Heart right ventricle (tissue), 16 donors: ENCODE measurements around the gene SLC6A16. TPM values are rescaled to one million over a fixed set of nuclear protein-coding genes. Genes with fewer than 3 reads are reported as not detected.

Source experiments
- ATAC-seq, 8 donors: fragments of 200-7000 bp; cut with Tn5 transposase; one replicate each; pipeline ENCODE4 v1.9.1; 2020; ENCODE audit warnings: mild to moderate bottlenecking in 8 of 8, moderate library complexity in 8 of 8, moderate number of reproducible peaks in 1 of 8
- DNase-seq, 2 donors: peaks; one replicate each; pipeline ENCODE4 v3.0.0-alpha.2; 2020
- H3K27ac ChIP-seq, 10 donors: fragments of 200-600 bp; sonication (generic) in 2 of 10; one replicate each; pipeline versions ENCODE4 v1.5.0 to v1.8.0; 2020 to 2022; ENCODE audit warnings: mild to moderate bottlenecking in 3 of 10
- H3K27me3 ChIP-seq, 7 donors: fragments of 200-600 bp; one replicate each; pipeline ENCODE4 v1.8.0; 2021 to 2022; ENCODE audit warnings: mild to moderate bottlenecking in 2 of 7
- H3K36me3 ChIP-seq, 9 donors: fragments of 200-600 bp; sonication (generic) in 1 of 9; one replicate each; pipeline versions ENCODE4 v1.5.0 to v1.8.0; 2020 to 2022; ENCODE audit warnings: mild to moderate bottlenecking in 2 of 9
- H3K4me1 ChIP-seq, 9 donors: fragments of 200-600 bp; sonication (generic) in 1 of 9; one replicate each; pipeline versions ENCODE4 v1.5.0 to v1.8.0; 2020 to 2022; ENCODE audit warnings: mild to moderate bottlenecking in 4 of 9
- H3K4me3 ChIP-seq, 10 donors: fragments of 200-600 bp; sonication (generic) in 2 of 10; one replicate each; pipeline versions ENCODE4 v1.5.0 to v1.8.0; 2020 to 2022; ENCODE audit warnings: mild to moderate bottlenecking in 7 of 10, moderate library complexity in 2 of 10
- H3K9me3 ChIP-seq, 11 donors: fragments of 200-600 bp in 10 of 11; sonication (generic) in 2 of 11; one replicate each; pipeline versions ENCODE4 v1.5.0 to v1.8.0; 2013 to 2022; ENCODE audit warnings: mild to moderate bottlenecking in 2 of 11, control low read depth in 1 of 11, moderate library complexity in 1 of 11
- CTCF ChIP-seq, 9 donors: fragments of 200-600 bp; sonication (generic) in 2 of 9; IDR thresholded peaks; one replicate each; pipeline versions ENCODE4 v1.5.0 to v1.8.0; 2021 to 2022; ENCODE audit warnings: antibody characterized with exemption in 9 of 9, mild to moderate bottlenecking in 5 of 9, moderate library complexity in 1 of 9
- WGBS, 2 donors: extraction: QIAGEN DNeasy Blood & Tissue Kit; methylation state at CpG; one replicate each; pipeline ENCODE4 v1.1.7; 2013; ENCODE audit warnings: inconsistent platforms in 1 of 2; 5-methylcytosine and 5-hydroxymethylcytosine counted together
- intact Hi-C, 10 donors: fragments of 100-400 bp; cut with DNase I; formaldehyde crosslinking; loops; one replicate each; pipeline versions ENCODE4 v1.11.1 to v1.14.2; 2022
- polyA plus RNA-seq, 2 donors: library from polyadenylated mRNA; stranded (reverse); fragments of 200-250 nt; gene quantifications; one replicate each; pipeline ENCODE4 v1.2.3, GENCODE V29; 2013
- total RNA-seq, 10 donors: library from RNA; stranded (reverse); fragmentation: NEBNext Ultra II Directional in 3 of 10; extraction: Animal tissue kit (Norgen Biotek cat#: 25700) in 3 of 10; gene quantifications; one replicate each; pipeline versions ENCODE4 v1.2.1 to v1.2.4, GENCODE V29; 2021 to 2023
- donor health status: Arrhythmogenic right ventricular cardiomyopathy.
- donor health status: ischemic (EF 13 %, LVEDD 7.1; RV severe dilation, severe dysfunction).
- donor health status: healthy with polysubstance abuse.
- donor health status: DM: no; HTN: yes; CAD: no.
- donor health status: DM: no; HTN: no; CAD: no.
- donor health status: ischemic (EF 25% LVEDD 6.9; RV normal size, moderate dysfunction).
- donor health status: ischemic (EF 25% LVEDD 5.7; RV mildly dilated, moderate dysfunction).
- donor health status: healthy.
- donor health status: DM: yes; HTN: yes; CAD: no.
- donor health status: Ischemic cardiomyopathy.
- donor health status: ischemic (EF 35%, LVEDD 5.7; RV mildly dilated, moderate dysfunction).
- donor health status: nonischemic (EF 11% LVEDD 7.7; RV severe dilation, severe dysfunction).
- donor health status: DM: yes; HTN: yes; CAD: no.
- donor health status: PGD.
- donor health status: ischemic (EF 29% LVEDD 5.4; RV normal size, mild dysfunction).
- donor health status: nonischemic (EF 23%, LVEDD 6.1; RV moderate dilation, normal function).

Gene SLC6A16
- total and polyA plus RNA-seq, 12 donors, result 0.13 to 3.1 (median 0.77) TPM

GRCh38 chr19:49255674-49256073 is 69.3 kb downstream of the SLC6A16 start:
- WGBS, 2 donors, result 81 to 87% methylated on average over 10 of the region's 10 CpGs
- H3K27ac ChIP-seq, result no peak overlapping the region
- H3K27me3 ChIP-seq, result no peaks in the 10 kb centered on the region
- no peak overlapping the region for H3K4me3 ChIP-seq
- no peak for DNase-seq
- intact Hi-C loops, result no loop called here
- H3K4me1 ChIP-seq, result peaks cover 0 to 19% (median 4%) of the 10 kb centered on the region in 9 donors
- no peak for TF ChIP-seq CTCF (IDR thresholded peaks at IDR 0.05)
- H3K36me3 ChIP-seq, result no peaks in the 10 kb centered on the region
- ATAC-seq, result peak in 5 of 8 donors; percentile 39 to 60 (median 55)
- peaks cover 0 to 20% (median 9%) of the 10 kb centered on the region in 11 donors for H3K9me3 ChIP-seq

GRCh38 chr19:49249933-49250332 is 75.1 kb downstream of the SLC6A16 start:
- TF ChIP-seq CTCF (IDR thresholded peaks at IDR 0.05), result no peak
- no peak overlapping the region for H3K4me3 ChIP-seq
- intact Hi-C loops, result no loop called here
- H3K9me3 ChIP-seq, result peaks cover 0 to 3% (median 0%) of the 10 kb centered on the region in 11 donors
- no peaks in the 10 kb centered on the region for H3K36me3 ChIP-seq
- H3K4me1 ChIP-seq, result no peaks in the 10 kb centered on the region
- no peak for ATAC-seq
- H3K27me3 ChIP-seq, result no peaks in the 10 kb centered on the region
- 80 to 93% methylated on average over 2 of the region's 2 CpGs for WGBS, 2 donors
- DNase-seq, result no peak
- no peak overlapping the region for H3K27ac ChIP-seq

GRCh38 chr19:49247676-49248075 is 77.3 kb downstream of the SLC6A16 start:
- ATAC-seq (no peak), DNase-seq (no peak)
- 65 to 79% methylated on average over 2 of the region's 2 CpGs for WGBS, 2 donors
- Histone ChIP-seq H3K4me3 (no peak overlapping the region), H3K27ac (no peak overlapping the region), H3K27me3 (no peaks in the 10 kb centered on the region), H3K4me1 (no peaks in the 10 kb centered on the region), H3K9me3 (peaks cover 0 to 3% (median 0%) of the 10 kb centered on the region in 11 donors), H3K36me3 (peaks cover 0 to 11% (median 0%) of the 10 kb centered on the region in 9 donors)
- intact Hi-C loops, result no loop called here
- no peak for TF ChIP-seq CTCF (IDR thresholded peaks at IDR 0.05)

GRCh38 chr19:49244256-49244655 is 80.7 kb downstream of the SLC6A16 start:
- peaks cover 0 to 11% (median 0%) of the 10 kb centered on the region in 9 donors for H3K36me3 ChIP-seq
- DNase-seq, result no peak
- TF ChIP-seq CTCF (IDR thresholded peaks at IDR 0.05), result no peak
- no peak overlapping the region for H3K27ac ChIP-seq
- H3K9me3 ChIP-seq, result no peaks in the 10 kb centered on the region
- H3K4me1 ChIP-seq, result no peaks in the 10 kb centered on the region
- ATAC-seq, result no peak
- WGBS, 2 donors, result 94 to 95% methylated on average over 9 of the region's 9 CpGs
- no peaks in the 10 kb centered on the region for H3K27me3 ChIP-seq
- intact Hi-C loops, result no loop called here
- no peak overlapping the region for H3K4me3 ChIP-seq
